ENCODE results near the gene PGRMC2. TPM values are rescaled to one million over a fixed set of nuclear protein-coding genes. Genes with fewer than 3 reads are reported as not detected.
"Not testable (repeated sequence)": the region's sequence is repeated elsewhere in the genome, so short reads cannot be mapped to it uniquely, and the experiment has no call there.

Gene PGRMC2
- total RNA-seq, 1 donor from 2014 or later, result 38.5 TPM

GRCh38 chr4:128267171-128267570, 20.4 kb downstream of the PGRMC2 start:
- not testable (repeated sequence) for DNase-seq

GRCh38 chr4:128265550-128265949, 22.1 kb downstream of the PGRMC2 start:
- DNase-seq, result not testable (repeated sequence)

- DNase-seq, result not testable (repeated sequence)
Observed at GRCh38 chr4:128259889-128260288, 27.7 kb downstream of the PGRMC2 start.

GRCh38 chr4:128258166-128258565, 29.4 kb downstream of the PGRMC2 start:
- not testable (repeated sequence) for DNase-seq

- no peak for DNase-seq
Observed at GRCh38 chr4:128256539-128256938, 31.1 kb downstream of the PGRMC2 start.

- DNase-seq, result no peak
Observed at GRCh38 chr4:128255906-128256305, 31.7 kb downstream of the PGRMC2 start.

GRCh38 chr4:128249787-128250668, 37.6 kb downstream of the PGRMC2 start:
- no peak for DNase-seq

GRCh38 chr4:128247906-128248305, 39.7 kb downstream of the PGRMC2 start:
- no peak for DNase-seq

GRCh38 chr4:128245391-128245790, 42.2 kb downstream of the PGRMC2 start:
- not testable (repeated sequence) for DNase-seq

- DNase-seq, result no peak
Observed at GRCh38 chr4:128244379-128244778, 43.2 kb downstream of the PGRMC2 start.

- no peak for DNase-seq
Observed at GRCh38 chr4:128242601-128243000, 45.0 kb downstream of the PGRMC2 start.

- no peak for DNase-seq
Observed at GRCh38 chr4:128241981-128242380, 45.6 kb downstream of the PGRMC2 start.

- peak; percentile 56 for DNase-seq
Observed at GRCh38 chr4:128241425-128241913, 46.1 kb downstream of the PGRMC2 start.

GRCh38 chr4:128241019-128241418, 46.6 kb downstream of the PGRMC2 start:
- DNase-seq, result no peak

- DNase-seq, result no peak
Observed at GRCh38 chr4:128234836-128235235, 52.8 kb downstream of the PGRMC2 start.

GRCh38 chr4:128232719-128233118, 54.9 kb downstream of the PGRMC2 start:
- DNase-seq, result no peak

GRCh38 chr4:128228845-128229795, 58.5 kb downstream of the PGRMC2 start:
- DNase-seq, result peak; percentile 35

- DNase-seq, result peak; percentile 27
Observed at GRCh38 chr4:128227991-128228571, 59.5 kb downstream of the PGRMC2 start.

GRCh38 chr4:128225148-128225547, 62.5 kb downstream of the PGRMC2 start:
- peak; percentile 78 for DNase-seq

- no peak for DNase-seq
Observed at GRCh38 chr4:128221586-128221985, 66.0 kb downstream of the PGRMC2 start.

- DNase-seq, result no peak
Observed at GRCh38 chr4:128220286-128221235, 67.1 kb downstream of the PGRMC2 start.
